HG02642 (cell line): ENCODE results near the gene ARID1A.
"Not testable (repeated sequence)": the region's sequence is repeated elsewhere in the genome, so short reads cannot be mapped to it uniquely, and the experiment has no call there.

Source experiments
- ATAC-seq: cut with Tn5 transposase; IDR thresholded peaks from one replicate; pipeline ENCODE4 v1.9.1; 2021; ENCODE audit warnings: mild to moderate bottlenecking; ENCODE audit not compliant: unreplicated experiment, poor library complexity

ARID1A gene

DNA sequence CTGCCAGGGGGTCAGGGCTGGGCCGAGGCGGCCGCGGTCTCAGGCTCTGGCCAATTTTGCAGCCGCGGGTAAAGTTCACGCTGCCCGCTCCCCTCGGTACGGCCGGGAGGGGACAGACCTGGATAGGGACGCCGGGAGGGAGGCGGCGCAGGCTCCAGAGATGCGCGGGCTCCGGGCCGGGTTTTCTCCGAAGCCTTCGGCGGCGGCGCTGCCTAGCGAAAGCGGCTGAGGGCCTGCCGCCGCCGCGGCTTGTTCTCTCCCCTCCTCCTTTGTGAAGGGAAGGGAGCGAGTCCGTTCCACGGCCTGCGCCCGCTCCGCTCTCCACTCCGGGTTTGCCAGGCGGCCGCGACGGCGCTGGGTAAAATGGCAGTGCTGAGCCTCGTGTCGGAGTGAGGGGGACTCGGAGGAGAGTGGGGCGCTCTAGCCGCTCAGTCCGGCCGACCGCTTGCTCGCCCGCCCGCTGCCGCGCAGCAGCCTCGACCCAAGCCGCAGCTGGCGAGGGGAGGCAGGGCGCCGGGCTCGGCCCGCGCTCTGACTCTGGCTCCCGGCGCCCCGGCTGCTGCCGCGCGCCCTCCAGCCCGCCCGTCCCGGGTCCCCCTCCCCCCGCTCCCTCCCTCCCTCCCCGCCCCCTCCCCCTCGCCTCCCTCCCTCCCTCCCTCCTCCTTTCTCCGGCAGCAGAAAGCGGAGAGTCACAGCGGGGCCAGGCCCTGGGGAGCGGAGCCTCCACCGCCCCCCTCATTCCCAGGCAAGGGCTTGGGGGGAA is at the start of gene ARID1A:
Gene ARID1A (plus strand): TSS at position 660 of the 763 bp plus-strand sequence. CDS start 389 bp downstream, outside the sequence.
- ATAC-seq = peak; percentile 48

DNA sequence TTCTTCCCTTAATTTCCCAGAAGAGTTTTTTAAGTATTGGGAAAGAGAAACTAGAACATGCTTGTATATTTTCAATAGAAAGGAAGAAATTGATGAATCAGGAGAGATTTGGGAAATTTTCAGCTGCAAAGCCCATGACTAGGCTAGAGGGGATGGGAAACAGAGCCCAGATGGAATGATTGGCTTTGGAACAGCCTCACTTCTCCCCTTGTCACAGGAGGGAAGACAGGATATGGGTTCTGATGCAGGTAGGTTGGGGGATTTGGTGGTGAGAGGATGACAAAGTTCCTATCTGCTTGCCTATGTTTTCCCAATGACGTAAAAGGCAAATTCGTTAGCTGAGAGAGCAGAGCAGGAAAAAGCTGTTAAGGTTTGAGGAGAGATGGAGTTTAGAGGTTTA is 31.0 kb upstream of the ARID1A start:
- no peak for ATAC-seq

DNA sequence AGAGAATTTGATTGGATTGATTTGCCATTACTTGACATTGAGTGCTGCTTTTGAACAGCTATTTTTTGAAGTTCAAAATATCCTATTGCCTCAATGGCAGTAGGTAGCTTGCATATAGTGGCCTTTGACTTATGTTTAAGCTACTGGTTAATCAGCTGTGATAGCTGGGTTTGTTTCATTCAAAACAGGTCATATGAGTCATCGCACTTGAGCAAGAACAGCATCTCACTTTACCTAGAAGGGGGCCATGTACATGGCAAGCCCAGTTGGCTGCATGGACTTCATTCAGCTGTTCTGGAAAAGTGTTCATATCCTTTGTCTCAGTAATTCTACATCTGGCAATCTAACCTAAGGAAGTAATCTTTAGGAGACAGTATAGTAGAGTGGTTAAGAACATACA is 29.0 kb upstream of the ARID1A start:
- ATAC-seq = no peak

DNA sequence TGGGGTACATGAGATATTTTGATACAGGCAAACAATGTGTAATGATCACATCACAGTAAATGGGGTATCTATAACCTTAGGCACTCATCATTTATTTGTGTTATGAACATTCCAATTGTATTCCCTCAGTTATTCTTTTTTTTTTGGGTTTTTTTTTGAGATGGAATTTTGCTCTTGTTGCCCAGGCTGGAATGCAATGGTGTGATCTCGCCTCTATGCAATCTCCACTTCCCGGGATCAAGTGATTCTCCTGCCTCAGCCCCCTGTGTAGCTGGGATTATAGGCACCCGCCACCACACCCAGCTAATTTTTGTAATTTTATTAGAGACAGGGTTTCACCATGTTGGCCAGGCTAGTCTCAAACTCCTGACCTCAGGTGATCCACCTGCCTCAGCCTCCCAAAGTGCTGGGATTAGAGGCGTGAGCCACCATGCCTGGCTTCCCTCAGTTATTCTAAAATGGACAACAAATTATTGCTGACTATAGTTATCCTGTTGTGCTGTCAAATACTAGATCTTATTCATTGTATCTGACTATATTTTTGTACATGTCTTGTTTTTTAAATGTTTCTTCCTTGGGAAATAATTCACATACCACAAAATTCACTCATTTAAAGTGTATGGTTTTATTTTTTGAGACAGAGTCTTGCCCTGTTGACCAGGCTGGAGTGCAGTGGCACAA is 27.6 kb upstream of the ARID1A start:
- ATAC-seq = not testable (repeated sequence)

DNA sequence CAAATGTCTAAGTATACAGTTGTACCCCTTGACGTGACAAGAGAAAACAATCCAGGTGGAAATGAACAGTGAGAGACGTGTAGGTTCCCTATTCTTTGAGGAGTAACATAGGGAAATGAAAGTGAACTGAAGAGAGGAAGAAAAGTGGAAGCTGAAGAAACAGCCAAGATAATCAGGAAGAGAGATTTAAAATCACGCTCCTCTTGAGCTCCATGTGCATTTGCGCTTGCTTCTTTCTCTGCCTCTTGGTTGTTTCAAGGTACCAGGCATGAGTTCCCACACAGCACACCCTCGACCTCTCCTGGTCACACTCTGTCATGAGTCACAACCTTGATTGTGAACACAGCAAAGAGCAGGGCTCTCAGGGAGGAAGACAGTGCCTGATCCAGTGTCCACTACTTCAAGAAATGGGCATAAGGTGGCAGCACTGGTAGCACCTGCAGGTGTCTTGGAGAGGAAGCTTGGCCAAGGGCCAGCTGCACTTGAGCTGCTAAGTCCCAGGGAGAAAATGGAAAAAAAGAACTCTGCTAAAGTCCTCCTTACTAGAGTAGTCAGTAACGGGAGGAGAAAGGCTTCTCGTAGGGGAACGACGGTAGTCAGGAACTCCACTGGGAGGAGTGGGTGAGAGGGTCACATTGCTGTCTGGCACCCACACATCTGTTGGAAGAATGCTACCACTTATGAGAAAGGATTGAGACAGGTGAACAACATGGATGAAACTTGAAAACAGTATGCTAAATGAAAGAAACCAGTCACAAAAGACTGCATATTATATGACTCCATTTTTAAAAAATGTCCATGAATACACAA is 18.3 kb upstream of the ARID1A start:
- peak; percentile 81 for ATAC-seq

DNA sequence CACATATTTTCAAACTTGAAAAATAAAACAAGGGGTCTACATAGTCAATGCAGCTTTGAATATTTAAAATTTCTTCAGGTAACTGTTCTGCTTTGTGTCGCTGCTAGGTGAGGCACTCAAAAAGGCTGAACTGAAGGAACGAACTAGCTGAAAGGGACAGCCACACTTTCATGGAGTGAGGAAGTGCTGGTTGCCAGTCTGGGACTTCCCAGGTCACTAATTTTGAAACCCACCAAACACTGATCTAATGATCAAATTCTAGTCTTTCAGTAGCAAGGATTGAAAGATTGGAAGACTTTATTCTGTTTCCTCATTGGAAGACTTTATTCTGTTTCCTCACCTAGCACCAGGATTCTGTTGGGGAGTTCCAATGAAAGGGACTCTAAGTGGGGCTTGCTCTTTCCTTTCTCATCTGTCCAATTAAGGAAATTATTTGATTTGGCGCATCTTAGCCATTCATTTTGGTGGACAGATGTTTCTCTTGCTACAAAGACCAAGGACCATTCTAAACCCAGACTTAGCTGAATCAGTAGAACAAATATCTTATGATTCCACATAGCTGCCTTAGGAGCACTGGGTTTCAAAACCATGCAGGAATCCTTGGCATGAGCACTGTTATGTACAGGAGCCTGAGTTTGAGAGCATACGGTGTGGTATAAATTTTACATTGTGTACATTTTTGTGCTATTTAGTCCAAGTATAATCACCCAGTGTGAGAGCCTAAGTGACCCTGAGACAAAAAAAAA is 10.9 kb upstream of the ARID1A start:
- ATAC-seq = no peak

DNA sequence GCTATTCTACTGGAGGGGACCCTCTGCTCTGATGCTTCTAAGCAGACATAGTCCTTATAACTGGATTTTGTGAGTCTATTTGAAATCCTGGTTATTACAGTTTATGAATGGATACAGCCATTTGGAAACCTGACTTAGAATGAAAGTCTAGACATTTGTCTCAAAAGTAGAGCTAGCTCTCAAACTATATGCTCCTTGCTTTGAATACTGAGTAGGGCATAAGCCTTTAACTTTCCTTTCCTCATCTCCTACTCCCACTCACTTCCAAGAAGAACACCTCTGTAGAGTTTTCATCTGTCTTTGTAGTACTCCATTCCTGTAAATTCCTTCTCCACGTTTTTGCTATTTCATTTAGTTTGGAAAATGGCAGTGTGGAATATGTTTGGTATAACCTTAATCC is 9.0 kb upstream of the ARID1A start:
- ATAC-seq = no peak

DNA sequence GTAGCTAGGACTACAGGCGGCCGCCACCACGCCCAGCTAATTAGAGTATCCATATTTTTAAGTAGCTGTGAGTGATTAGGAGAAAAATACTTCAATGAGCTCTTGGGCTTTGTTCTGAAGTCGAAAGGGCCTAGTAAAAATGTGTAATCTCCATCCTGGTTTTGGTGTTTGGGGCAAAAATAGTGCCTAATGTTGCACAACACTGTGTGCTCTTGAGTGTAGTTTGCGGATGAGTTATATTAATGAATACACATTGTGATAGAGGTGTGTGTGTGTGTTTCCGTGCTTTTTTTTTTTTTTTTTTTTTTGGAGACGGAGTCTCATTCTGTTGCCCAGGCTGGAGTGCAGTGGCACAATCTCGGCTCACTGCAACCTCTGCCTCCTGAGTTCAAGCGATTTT is 6.3 kb upstream of the ARID1A start:
- no peak for ATAC-seq

DNA sequence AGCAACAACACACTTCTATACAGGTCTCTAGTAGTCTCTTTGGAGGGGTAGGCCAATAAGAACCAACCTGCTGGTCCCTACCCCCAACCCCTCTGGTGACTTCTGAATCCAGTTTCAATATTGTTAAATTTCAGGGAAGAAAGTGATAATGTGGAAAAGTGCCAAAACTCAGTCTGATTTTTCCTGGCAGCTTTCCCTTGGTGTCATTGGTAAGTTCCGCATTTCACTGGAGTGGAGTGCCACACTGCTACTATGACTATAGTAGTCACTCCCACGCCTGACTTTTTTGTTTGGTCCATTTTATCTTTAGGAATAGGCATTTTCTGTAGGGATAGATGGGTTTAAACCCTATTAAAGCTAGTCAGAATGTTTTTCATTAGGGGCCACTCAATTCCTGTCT is 5.7 kb upstream of the ARID1A start:
- ATAC-seq = no peak

DNA sequence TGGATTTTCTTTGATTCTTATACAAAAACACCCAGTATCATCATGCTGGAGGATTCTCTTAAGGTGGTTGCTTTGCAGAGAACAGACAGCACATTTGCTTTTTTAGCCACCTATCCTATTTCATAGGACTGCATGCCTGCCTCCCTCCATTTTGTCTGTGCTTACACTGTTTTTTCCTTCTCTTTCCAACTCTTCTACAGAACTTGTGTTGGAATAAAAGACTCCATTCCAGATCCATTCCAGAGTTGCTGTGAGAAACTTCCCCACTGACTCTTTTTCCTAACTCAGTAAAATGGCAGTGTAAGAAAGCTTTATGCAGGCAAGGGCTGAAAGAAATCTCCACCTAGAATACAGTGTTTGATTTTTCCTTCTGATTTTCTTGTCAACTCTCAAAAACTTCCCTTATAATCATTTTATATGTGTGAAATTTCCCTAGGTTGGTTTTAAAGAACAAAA is 5.2 kb upstream of the ARID1A start:
- ATAC-seq = no peak

DNA sequence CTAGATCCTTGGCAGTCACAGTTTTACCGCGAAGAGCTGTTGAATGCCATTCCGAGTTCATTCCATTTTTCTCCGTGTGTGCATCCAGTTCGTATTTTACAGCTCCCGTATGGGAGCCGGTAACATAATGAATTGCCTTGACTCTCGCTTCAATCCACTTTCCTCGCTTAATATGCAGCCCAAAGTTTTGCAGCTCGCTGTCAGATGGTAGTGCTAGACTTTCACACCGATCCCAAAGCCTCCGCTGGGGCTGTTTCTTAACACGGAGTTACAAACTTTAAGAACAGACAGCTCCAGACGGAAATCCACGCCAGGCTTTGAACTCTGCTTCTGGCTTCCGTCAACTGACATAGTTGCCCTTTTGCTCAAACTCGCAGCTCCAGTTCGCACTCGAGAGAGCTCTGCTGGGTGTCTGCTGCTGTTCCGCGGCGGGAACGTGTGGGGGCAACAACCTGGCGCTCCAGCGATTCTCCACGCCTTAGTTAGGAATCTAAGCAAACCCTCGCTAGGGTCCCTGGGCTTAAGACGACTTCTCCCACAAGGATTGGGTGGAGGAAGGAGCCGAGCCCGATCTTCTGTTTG is 3.5 kb upstream of the ARID1A start:
- peak; percentile 27 for ATAC-seq

DNA sequence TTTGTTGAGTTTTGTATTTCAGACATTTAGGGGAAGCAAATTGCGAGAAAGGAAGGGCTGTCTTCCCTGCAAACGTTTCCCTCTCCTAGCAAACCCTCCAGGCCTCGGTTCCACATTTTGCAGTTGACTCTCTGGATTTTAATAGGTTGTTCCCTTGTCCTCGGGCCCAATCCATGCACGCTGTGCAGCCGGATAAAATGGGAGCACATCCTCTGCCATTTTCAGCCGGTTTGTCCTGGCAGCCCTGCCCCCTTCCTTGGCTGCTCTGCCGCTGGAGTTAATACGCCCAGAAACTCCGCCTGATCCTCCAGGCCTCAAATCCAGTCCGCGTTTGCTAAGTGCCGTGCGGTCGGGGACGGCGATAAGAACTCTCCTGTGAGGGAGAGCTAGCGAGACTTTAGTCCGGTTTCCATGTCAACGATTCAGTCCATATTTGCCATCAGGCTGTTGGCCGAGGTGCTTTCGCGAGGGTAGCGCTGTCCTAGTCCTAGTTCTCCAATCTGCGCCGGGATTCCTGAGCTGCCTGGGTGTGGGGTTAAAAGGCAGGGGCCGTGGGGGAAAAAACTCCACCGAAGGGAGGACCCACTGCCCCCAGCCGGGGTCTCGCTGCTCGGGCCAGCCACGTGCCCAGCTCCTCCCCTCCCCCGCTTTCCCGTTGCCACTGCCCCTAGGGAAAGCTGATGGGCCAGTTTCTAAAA is 2.9 kb upstream of the ARID1A start:
- peak; percentile 33 for ATAC-seq

DNA sequence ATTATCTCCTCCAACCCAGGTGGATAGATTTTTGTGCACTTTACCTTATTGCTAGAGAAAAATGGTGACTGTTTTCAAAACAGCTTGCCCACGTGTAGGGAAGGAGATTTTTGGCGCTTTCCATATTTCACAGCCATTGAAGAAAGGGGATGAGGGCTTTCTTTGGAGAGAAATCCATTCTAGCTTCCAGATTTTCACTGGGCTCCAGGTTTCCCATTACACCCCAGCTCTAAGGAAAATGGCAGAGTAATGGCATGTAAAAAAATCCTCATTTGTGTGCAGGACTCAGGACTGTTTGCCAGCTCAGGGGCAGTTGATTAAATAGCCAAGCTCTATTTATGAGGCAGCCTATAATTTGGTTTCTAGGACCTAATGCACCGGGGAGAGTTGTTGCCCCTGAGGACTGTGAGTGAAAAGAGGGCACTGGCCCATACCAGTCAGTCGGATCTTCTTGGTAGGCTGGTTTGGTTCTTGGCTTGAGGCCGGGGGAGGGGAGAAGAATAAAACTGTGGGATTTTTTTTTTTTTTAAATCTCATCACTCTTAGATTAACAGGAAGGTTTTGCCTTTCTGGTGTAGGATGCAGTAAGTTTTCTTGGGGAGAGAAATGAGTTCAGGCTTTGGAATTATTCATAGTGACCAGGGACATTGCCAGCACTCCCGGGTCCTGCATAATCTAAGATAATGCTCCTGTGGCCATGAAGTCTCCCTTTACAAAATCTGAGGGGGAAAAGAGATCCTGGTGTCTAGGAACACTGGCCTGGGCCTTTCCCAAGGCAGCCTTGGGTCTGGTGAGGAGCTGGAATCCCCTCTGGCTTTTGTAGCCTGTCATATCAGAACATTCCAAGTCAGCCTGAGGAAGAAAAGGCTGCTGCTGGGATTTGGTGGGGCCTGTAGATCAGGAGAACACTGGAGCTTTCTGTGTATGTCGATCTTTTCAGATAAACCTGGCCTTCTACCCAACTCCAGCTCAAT is 1.9 kb upstream of the ARID1A start:
- ATAC-seq = no peak

DNA sequence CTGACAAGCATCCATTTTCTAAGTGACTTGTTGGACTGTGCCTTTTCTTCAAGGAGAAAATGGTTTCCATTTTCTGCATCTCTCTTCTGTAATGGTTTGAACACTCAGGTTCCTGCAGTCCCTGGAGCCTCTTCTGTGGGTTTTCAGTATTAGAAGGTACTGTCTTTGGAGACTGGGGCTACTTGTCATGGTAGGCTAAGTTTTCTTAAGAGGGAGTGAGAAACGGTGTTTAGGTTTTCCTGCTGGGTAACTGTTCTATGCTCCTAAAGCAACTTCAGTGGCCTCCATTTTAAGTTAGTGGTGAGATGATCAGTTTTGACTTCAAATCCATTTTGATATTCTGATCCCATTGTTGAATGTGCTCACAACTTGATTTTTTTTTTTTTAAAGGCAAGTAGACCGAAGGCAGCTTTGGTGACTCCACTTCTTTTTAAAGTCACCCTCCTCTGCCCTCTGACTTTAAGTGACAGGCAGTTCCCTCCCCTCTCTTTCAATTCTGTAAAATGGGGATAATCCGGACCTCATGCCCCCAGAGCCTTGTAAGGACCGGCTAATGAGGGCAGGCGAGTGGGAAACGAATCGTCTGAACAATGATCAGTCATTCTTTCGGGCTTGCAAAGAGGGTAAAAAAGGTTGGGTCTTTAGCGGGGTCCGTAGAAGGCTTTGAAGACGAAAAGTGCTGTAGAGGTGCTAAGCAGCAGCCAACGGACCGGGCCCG is 1.0 kb upstream of the ARID1A start:
- no peak for ATAC-seq

DNA sequence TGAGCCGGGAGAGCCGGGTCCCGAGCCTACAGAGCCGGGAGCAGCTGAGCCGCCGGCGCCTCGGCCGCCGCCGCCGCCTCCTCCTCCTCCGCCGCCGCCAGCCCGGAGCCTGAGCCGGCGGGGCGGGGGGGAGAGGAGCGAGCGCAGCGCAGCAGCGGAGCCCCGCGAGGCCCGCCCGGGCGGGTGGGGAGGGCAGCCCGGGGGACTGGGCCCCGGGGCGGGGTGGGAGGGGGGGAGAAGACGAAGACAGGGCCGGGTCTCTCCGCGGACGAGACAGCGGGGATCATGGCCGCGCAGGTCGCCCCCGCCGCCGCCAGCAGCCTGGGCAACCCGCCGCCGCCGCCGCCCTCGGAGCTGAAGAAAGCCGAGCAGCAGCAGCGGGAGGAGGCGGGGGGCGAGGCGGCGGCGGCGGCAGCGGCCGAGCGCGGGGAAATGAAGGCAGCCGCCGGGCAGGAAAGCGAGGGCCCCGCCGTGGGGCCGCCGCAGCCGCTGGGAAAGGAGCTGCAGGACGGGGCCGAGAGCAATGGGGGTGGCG is 371 bp downstream of the ARID1A start:
- ATAC-seq = peak; percentile 0

DNA sequence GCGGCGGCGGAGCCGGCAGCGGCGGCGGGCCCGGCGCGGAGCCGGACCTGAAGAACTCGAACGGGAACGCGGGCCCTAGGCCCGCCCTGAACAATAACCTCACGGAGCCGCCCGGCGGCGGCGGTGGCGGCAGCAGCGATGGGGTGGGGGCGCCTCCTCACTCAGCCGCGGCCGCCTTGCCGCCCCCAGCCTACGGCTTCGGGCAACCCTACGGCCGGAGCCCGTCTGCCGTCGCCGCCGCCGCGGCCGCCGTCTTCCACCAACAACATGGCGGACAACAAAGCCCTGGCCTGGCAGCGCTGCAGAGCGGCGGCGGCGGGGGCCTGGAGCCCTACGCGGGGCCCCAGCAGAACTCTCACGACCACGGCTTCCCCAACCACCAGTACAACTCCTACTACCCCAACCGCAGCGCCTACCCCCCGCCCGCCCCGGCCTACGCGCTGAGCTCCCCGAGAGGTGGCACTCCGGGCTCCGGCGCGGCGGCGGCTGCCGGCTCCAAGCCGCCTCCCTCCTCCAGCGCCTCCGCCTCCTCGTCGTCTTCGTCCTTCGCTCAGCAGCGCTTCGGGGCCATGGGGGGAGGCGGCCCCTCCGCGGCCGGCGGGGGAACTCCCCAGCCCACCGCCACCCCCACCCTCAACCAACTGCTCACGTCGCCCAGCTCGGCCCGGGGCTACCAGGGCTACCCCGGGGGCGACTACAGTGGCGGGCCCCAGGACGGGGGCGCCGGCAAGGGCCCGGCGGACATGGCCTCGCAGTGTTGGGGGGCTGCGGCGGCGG is 1.0 kb downstream of the ARID1A start:
- ATAC-seq = no peak
